PC-9 (cell line): ENCODE results near the gene CPNE7.

Source experiments
- EZH2 ChIP-seq: fragments of 200-600 bp; sonication (generic); IDR thresholded peaks from 2 replicates; pipeline ENCODE4 v1.8.0; 2017; ENCODE audit warnings: antibody characterized with exemption, low read depth
- TF ChIP-seq, protein P1 (sequence below): fragments of 200-600 bp; sonication (generic); conservative IDR thresholded peaks from 2 replicates; pipeline ENCODE4 v1.6.1; 2017; ENCODE audit warnings: mixed run types, antibody characterized with exemption, mild to moderate bottlenecking, moderate library complexity

DNA sequence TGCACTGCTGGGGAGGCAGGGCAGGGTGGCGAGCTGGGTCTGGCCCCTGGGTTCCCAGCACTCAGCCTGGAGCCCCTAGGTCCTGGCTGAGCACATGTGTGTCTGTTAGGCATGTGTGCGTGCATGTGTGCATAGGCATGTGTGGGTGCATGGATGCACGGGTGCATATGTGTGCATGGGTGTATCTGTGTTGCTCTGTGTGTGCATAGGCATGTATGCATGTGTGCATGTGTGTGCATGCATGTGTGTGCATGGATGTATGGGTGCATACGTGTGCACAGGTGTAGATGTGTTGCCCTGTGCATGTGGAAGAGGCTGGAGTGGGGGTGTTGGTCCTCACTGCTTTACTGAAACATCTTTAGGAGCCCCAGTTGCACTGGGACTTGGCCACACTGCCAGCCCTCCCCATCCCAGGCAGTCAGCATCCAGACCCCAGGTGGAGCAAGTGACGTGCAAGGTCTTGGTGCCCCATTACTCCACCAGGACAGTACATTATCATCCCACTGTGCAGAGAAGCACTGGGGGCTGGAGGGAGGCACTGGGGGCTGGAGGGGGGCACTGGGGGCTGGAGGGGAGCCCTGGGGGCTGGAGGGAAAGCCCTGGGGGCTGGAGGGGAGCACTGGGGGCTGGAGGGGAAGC is 27.5 kb downstream of the CPNE7 start:
- TF ChIP-seq, protein P1, sequence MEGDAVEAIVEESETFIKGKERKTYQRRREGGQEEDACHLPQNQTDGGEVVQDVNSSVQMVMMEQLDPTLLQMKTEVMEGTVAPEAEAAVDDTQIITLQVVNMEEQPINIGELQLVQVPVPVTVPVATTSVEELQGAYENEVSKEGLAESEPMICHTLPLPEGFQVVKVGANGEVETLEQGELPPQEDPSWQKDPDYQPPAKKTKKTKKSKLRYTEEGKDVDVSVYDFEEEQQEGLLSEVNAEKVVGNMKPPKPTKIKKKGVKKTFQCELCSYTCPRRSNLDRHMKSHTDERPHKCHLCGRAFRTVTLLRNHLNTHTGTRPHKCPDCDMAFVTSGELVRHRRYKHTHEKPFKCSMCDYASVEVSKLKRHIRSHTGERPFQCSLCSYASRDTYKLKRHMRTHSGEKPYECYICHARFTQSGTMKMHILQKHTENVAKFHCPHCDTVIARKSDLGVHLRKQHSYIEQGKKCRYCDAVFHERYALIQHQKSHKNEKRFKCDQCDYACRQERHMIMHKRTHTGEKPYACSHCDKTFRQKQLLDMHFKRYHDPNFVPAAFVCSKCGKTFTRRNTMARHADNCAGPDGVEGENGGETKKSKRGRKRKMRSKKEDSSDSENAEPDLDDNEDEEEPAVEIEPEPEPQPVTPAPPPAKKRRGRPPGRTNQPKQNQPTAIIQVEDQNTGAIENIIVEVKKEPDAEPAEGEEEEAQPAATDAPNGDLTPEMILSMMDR, result no peak
- no peak for TF ChIP-seq EZH2
